Thyroid gland (tissue), 4 donors: ENCODE data around the gene ACTG2.

Experiments used
- POLR2A ChIP-seq, 2 donors: fragments of 450-650 bp; IDR thresholded peaks; one replicate each; pipeline ENCODE4 v1.6.1; 2017; ENCODE audit warnings: antibody characterized with exemption in 2 of 2, mild to moderate bottlenecking in 2 of 2, moderate library complexity in 1 of 2
- TF ChIP-seq, protein P1 (sequence below), 6 experiments: fragments of 200-600 bp in 3 of 6; fragments of 450-650 bp in 3 of 6; sonication (generic) in 3 of 6; IDR thresholded peaks; one replicate each; pipeline ENCODE4 v1.5.1; 2016 to 2019; ENCODE audit warnings: antibody characterized with exemption in 6 of 6, mild to moderate bottlenecking in 2 of 6, inconsistent platforms in 1 of 6, moderate library complexity in 1 of 6

DNA sequence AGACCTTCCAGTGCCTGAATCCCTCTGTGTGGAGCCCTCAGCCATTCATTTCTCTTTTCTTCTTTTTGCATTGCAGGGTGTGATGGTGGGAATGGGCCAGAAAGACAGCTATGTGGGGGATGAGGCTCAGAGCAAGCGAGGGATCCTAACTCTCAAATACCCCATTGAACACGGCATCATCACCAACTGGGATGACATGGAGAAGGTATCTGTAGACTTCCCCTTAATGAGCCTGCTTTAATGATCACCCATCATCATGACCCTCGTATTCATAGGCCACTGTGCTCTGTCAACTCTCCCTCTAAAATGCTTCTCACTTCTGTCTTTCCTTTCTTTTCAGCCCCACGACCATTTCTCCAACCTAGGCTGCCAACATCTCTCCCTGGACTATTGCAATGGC lies 9.5 kb downstream of the ACTG2 start:
- TF ChIP-seq, protein P1, sequence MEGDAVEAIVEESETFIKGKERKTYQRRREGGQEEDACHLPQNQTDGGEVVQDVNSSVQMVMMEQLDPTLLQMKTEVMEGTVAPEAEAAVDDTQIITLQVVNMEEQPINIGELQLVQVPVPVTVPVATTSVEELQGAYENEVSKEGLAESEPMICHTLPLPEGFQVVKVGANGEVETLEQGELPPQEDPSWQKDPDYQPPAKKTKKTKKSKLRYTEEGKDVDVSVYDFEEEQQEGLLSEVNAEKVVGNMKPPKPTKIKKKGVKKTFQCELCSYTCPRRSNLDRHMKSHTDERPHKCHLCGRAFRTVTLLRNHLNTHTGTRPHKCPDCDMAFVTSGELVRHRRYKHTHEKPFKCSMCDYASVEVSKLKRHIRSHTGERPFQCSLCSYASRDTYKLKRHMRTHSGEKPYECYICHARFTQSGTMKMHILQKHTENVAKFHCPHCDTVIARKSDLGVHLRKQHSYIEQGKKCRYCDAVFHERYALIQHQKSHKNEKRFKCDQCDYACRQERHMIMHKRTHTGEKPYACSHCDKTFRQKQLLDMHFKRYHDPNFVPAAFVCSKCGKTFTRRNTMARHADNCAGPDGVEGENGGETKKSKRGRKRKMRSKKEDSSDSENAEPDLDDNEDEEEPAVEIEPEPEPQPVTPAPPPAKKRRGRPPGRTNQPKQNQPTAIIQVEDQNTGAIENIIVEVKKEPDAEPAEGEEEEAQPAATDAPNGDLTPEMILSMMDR (IDR thresholded peaks at IDR 0.05): no peak
- TF ChIP-seq POLR2A (IDR thresholded peaks at IDR 0.05): no peak
